GM18505 (cell line): Measurements from ENCODE around the gene CBY1.
"Not testable (repeated sequence)": the region's sequence is repeated elsewhere in the genome, so short reads cannot be mapped to it uniquely, and the experiment has no call there.

Experiments used
- ATAC-seq: cut with Tn5 transposase; IDR thresholded peaks from one replicate; pipeline ENCODE4 v1.9.1; 2021; ENCODE audit not compliant: unreplicated experiment
- POLR2A ChIP-seq: IDR thresholded peaks from 4 replicates; pipeline ENCODE4 v1.6.1; 2011; ENCODE audit warnings: borderline replicate concordance; ENCODE audit not compliant: insufficient read depth, insufficient read length; ENCODE audit errors: extremely low read depth

The CBY1 gene

DNA sequence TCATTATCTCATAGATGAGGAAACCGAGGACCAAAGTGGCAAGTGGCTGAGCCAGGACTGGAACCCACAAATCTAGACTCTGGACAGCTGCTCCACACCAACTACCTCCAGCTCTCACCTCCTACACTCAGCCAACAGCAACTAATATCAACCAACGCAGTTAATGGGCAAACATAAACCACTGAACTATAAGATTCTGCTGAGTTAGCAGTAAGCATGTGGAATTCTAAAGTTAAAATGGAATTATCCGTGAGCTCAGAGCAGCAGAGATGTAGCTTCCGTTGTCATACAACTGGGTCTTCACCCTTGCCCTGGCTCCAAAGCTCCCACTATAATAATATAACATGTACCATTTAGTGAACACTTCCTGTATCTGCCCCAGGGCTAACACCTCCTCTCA, 27.3 kb upstream of the CBY1 start:
- ATAC-seq, result no peak

DNA sequence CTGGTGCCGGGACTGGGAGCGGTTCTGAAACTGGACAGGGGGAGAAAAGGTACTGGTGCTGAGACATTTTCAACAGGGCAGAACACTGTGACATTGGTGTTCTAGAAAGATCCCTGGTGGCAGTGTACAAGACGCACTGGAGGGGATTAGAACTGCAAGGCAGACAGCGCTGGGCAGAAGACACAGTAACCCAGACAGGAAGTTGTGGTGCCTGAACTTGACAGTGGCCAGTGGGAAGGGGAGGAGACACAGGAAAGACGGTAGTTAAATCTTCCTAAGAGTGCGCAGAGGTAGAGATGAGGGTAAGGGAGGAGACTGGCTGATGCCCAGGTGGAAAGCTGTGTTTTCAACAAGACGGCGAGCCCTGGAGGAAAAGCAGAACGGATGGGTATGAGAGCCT, 24.7 kb upstream of the CBY1 start:
- no peak for ATAC-seq
- TF ChIP-seq POLR2A, result no peak

More for the DNA sequence above, 27.3 kb upstream of the CBY1 start:
- TF ChIP-seq POLR2A, result no peak

DNA sequence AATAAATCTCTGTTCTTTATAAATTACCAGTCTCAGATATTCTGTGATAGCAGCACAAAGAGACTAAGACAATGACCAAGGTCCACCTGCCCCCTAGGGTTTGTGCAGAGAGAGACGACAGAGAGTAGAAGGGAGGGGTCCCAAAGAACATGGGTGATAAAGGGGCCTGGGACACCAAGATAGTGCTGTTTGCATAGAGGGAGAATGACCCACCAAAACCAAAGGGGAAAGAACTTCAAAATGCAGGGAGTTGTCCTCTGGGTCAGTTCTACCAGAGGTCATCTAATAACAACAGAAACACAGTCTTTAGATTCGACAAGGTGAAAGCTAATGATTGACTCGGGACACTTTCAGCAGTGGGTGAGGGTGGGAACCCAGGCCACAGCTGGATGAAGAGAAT, 23.9 kb upstream of the CBY1 start:
- ATAC-seq, result no peak
- no peak for TF ChIP-seq POLR2A

DNA sequence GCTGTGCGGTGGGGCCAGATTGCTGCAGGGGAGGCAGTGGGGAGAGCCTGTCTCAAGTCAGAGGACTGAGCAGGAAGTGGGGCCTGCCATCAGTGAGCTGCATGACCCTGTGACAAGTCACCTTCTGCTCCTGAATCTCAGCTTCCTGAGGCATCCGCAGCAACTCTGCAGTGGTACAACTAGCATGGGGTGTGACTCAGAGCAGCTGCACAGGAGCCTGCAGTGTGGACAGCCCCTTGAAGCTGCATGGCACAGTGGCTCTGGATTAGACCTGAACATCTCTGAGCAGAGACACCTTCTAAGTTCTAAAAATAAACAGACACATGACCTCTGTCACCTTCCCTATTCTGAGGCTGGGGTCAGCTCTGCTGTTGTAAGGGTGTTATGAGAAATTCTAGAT, 18.2 kb upstream of the CBY1 start:
- TF ChIP-seq POLR2A, result no peak
- ATAC-seq, result no peak

DNA sequence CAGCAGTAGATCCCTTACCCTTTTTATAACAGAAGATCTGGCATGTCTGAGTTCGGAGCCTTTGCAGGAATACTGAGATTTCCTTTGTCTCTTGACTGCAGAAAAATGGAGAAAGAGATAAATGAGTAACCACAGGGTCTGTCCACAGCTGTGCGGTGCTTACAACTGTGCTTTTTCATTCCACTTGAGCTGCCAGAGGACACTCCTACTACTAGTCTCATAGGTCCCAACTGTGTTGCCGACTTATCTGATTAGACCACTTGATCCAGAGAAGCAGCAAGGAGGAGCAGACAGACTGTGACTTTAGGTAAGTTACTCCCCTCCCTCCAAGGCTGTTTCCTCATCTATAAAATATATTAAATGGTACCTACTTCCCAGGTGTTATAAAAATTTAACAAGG, 17.7 kb upstream of the CBY1 start:
- no peak for ATAC-seq
- TF ChIP-seq POLR2A, result no peak

DNA sequence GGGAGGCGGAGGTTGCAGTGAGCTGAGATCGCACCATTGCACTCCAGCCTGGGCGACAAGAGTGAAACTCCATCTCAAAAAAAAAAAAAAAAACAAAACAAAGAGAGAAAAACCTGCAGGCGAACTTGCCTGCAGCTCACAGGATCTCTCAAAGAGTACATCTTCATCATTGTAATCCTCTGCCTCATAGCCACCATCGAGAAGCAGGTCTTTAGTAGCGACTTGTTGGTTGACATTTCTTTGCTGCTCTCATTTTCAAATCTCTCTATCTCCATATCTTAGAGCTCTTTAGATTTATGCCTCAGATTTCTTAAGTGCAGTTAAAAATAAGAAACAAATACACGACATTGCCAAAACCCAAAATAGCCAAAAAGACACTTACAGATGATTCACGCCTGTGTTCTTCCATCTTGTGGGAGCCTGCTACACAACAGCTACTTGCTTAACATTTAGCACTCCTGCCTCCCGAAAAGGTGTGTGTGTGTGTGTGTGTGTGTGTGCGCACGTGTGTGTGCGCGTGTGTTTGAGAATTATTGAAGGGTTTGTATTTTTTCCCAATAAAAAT, 14.9 kb upstream of the CBY1 start:
- no peak for ATAC-seq
- no peak for TF ChIP-seq POLR2A

DNA sequence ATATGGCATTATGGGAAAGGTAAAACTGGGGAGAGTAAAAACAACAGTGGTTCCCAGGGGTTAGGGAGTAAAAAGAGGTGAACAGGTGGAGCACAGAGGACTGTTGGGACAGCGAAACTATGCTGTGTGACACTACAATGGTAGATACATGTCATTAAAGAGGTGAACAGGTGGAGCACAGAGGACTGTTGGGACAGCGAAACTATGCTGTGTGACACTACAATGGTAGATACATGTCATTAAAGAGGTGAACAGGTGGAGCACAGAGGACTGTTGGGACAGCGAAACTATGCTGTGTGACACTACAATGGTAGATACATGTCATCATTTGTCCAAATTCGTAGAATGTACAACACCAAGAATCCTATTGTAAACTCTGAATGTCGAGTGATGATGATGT, 12.2 kb upstream of the CBY1 start:
- not testable (repeated sequence) for ATAC-seq

DNA sequence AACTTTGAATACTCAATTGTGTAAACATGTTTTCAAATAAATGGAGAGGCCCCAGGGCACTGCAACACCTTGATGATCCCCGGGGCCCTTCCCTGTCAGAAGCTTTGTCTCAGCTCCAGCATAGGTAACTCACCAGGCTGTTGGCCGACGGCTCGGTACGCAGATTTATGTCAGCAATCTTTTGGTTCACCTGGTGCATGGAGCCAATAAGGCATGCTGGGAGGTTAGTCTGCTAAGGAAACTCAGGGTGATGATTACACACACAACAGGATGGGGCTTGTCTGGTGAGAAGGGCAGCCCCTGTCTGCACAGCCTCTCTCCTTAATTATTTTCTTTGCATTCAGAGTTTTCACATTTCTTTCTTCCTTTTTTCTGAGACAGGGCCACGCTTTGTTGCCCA, 11.0 kb upstream of the CBY1 start:
- TF ChIP-seq POLR2A, result no peak
- no peak for ATAC-seq

DNA sequence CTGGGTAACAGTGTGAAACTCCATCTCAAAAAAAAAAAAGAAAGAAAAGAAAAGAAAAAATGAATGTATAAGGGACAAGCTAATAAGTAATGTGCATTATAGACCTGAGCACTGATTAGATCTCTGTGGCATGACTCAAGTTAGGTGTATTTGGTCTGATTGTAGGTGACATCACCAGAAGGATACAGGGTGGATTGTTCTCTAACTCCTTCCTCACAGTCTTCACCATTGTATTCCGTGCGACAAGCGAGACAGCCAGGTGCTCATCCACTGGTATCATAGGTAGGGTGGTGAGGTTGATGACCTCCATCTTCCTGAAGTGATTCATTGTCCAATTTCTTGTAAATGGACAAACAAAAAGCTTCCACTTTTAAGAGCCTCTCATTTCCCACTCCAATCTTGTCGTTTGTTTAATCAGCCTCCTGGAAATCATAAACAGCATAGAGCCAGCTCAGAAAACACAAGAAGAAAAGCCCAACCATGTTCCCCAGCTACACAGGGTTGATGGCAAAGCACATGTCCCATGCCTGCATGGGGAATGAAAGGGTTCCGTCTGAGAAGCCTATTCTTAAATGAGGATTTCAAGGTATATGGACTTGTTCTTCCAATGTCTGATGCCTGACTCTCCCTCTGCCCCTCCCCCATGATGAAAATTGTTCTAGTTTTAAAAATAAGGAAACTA, 6.5 kb upstream of the CBY1 start:
- no peak for ATAC-seq
- no peak for TF ChIP-seq POLR2A

DNA sequence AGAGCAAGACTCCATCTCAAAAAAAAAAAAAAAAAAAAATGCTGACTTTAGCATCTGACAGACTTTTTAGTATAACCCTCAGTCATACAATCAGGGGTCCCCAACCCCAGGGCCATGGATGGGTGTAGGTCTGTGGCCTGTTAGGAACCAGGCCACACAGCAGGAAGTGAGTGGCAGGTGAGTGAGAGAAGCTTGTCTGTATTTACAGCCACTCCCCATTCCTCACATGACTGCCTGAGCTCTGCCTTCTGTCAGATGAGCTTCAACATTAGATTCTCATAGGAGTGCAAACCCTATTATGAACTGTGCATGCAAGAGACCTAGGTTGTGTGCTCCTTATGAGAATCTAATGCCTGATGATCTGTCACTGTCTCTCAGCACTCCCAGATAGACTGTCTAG, 3.6 kb upstream of the CBY1 start:
- no peak for ATAC-seq
- TF ChIP-seq POLR2A, result no peak

DNA sequence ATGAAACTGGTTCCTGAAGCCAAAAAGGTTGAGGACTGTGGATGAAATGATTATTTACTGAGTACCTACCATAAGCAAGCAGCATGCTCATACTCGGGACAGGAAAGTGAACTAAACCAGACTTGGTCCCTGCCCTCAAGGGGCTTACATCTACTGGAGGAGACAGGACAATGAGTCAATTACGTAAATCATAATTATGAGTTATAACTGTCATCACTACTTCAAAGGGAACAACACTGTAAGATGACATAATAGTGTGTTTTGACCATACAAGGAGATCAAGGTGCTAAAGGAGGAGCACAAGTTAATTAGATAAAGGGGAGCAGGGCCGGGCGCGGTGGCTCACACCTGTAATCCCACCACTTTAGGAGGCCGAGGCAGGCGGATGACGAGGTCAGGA, 2.7 kb upstream of the CBY1 start:
- no peak for TF ChIP-seq POLR2A
- ATAC-seq, result no peak

DNA sequence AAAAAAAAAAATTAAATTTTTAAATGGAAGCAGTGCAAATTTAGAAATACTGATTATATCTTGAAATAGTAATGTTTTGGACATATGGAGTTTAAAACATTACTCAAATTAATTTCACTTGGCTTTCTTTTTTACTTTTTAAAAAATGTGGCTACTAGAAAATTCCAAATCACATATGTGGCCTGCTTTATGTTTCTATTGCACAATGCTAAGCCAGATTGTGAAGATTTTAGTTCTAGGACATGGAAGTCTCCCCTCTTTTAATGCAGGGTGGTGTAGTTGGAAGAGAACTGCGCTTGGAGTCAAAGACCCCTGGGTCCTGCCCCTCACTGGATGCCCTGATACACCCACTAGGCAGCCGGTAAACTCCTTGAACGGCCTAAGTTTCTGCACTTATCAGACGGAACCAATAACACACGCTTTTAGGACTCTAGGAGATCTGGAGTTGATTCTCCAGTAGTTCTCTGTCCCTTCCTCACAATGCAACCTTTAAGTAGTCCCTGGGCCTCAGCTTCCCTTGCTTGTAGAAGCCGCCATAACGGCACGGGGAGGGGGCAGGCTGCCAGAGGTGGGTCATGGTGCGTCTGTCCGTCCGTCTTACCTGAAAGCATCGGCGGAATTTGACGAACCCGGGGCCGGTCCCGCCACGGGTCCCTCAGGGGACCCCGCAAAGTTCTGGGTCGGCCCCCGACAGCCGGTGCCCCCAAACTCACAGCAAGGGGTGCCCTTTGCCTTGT, 751 bp upstream of the CBY1 start:
- ATAC-seq, result peak; percentile 29
- TF ChIP-seq POLR2A, result no peak

DNA sequence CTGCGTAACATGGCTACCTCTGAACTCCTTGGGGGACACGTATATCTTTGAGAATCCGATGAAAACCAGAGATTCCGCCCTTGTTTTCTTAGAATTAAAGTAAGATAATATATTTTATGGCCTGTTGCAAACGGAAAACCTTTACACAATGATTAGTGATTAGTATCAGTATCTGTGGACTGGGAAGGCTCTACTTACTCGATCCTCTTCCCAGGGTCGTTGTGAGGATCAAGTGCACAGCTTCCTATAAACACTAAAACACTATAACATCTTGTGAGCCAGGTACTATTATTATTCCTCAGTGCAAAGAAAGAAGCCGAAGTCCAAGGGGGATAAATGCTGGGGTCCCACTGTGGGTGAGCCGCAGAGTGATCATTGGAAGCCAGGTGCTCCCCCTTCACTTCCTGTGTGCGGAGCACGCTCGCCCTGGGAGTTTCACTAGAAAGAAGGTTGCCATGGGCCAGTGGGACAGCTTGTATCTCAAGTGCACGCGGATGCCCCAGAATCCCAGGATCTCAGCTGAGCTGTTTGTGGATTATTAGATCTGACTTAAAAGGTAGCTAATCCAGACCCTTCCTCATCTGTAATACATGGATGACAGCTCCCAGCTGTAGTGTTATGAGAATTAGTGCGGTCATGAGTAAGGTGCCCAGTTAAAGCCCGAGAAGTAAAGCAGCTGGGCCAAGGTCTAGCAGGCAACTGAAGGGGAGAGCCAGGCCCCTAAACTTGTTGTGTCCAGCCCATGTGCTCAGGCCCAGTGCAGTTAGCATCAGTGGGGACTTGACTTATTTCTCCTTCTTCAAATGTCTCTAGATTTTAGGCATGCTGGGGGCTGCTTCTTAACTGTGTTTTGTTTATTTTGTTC, 839 bp downstream of the CBY1 start:
- peak; percentile 21 for TF ChIP-seq POLR2A
- ATAC-seq, result no peak
